ENCODE data around the gene SSBP4. TPM values are rescaled to one million over a fixed set of nuclear protein-coding genes. Genes with fewer than 3 reads are reported as not detected.

SSBP4 gene
- total and polyA plus RNA-seq, 9 of the 15 experiments (the other 6 are each of a cell fraction or from before 2014, with no cell fraction given), result 1.1 to 189 (median 39.0) TPM

GRCh38 chr19:18401580-18402112 is 17.6 kb upstream of the SSBP4 start (continued):
- TF ChIP-seq REST (IDR thresholded peaks at IDR 0.05; ENCODE audit: borderline replicate concordance) (peak; percentile 54; the same call in 1 of the 2 replicates), REST (CRISPR knock-in tag; IDR thresholded peaks at IDR 0.05; ENCODE audit: low read depth) (no peak), ZNF445 (CRISPR knock-in tag; IDR thresholded peaks at IDR 0.05; ENCODE audit: low read depth) (no peak), KLF16 (IDR thresholded peaks at IDR 0.05) (0 out of 2 replicates have a peak, but pooled peaks have one; percentile 26), RBFOX2 (IDR thresholded peaks at IDR 0.05; ENCODE audit: low read depth, low read length) (0 out of 2 replicates have a peak, but pooled peaks have one; percentile 24), ZKSCAN3 (CRISPR knock-in tag; IDR thresholded peaks at IDR 0.05) (no peak), ZBTB9 (CRISPR knock-in tag; IDR thresholded peaks at IDR 0.05) (no peak), JUNB (CRISPR knock-in tag; conservative IDR thresholded peaks at IDR 0.05) (no peak), ZBTB1 (CRISPR knock-in tag; IDR thresholded peaks at IDR 0.05; ENCODE audit: borderline replicate concordance, low read depth) (no peak), ELF2 (CRISPR knock-in tag; IDR thresholded peaks at IDR 0.05) (0 out of 2 replicates have a peak, but pooled peaks have one; percentile 55), CTCF (IDR thresholded peaks at IDR 0.05 in 2 of 3, conservative IDR thresholded peaks at IDR 0.05 in 1 of 3; ENCODE audit: insufficient read depth in 2 of 3, low read depth in 1 of 3, low read length in 3 of 3) (peak; percentile 69 to 77 (median 71)), ARID1B (IDR thresholded peaks at IDR 0.05) (0 out of 2 replicates have a peak, but pooled peaks have one; percentile 18), ZBTB8A (IDR thresholded peaks at IDR 0.05; ENCODE audit: partially characterized antibody) (no peak), SPI1 (IDR thresholded peaks at IDR 0.05; ENCODE audit: borderline replicate concordance, low read depth, low read length) (peak; percentile 100), ZNF408 (CRISPR knock-in tag; IDR thresholded peaks at IDR 0.05; ENCODE audit: low read depth) (no peak), MAX (CRISPR knock-in tag; IDR thresholded peaks at IDR 0.05) (peak; percentile 69), PHF8 (IDR thresholded peaks at IDR 0.05; ENCODE audit: borderline replicate concordance, low read length) (peak; percentile 32; the same call in 1 of the 2 replicates)

All from K562 (cell line).